HepG2 (cell line): ENCODE measurements around the gene PPP1R16B. TPM values are rescaled to one million over a fixed set of nuclear protein-coding genes. Genes with fewer than 3 reads are reported as not detected.
A peak's percentile ranks its signal among the peaks of the same experiment; 100 is the strongest.

Experiments used
- ATAC-seq: fragments of 200-7000 bp; cut with Tn5 transposase; 3 replicates; pipeline ENCODE4 v1.9.1; 2020; ENCODE audit warnings: mild to moderate bottlenecking, moderate library complexity
- BruUV-seq: library from RNA; stranded (reverse); fragments of 400-500 nt; replicated peaks from 2 replicates; lab custom pipeline; 2021; lab: Mats Ljungman, UMichigan
- CTCF ChIA-PET: fragments of 300-600 bp; formaldehyde crosslinking; extraction: SDS; loops from one replicate; lab custom pipeline; 2021; ENCODE audit warnings: low total read pairs, inconsistent platforms, low intra/inter-chr PET ratio; lab: Yijun Ruan, JAX
- POLR2A ChIA-PET: fragments of 350-600 bp; sonication (Branson Sonifier 250); formaldehyde crosslinking; loops from one replicate; lab custom pipeline; 2020; ENCODE audit warnings: antibody characterized with exemption, inconsistent platforms; lab: Yijun Ruan, JAX
- DNase-seq: peaks from one replicate; pipeline ENCODE4 v3.0.0-alpha.2; 2015; ENCODE audit warnings: low spot score
- FAIRE-seq: peaks from 3 replicates; lab custom pipeline; 2011; peaks lifted over from hg19 to GRCh38; lab: Jason Lieb, UNC
- H2AFZ ChIP-seq: one replicate; pipeline ENCODE4 v1.6.1; 2011; ENCODE audit warnings: low read length, inconsistent platforms
- H3K27ac ChIP-seq: fragments of 300-600 bp; 3 replicates; pipeline ENCODE4 v1.8.0; 2011; ENCODE audit warnings: mixed run types, mild to moderate bottlenecking, mixed read lengths, low read length, inconsistent platforms; ENCODE audit not compliant: insufficient read depth; ENCODE audit errors: extremely low read length
- H3K27me3 ChIP-seq, 2 experiments: fragments of 200-600 bp in 1 of 2; 2 replicates in 1 of 2; 3 replicates in 1 of 2; pipeline versions ENCODE4 v1.6.0 to v1.8.0; 2011; ENCODE audit warnings: low read length in 2 of 2, mild to moderate bottlenecking in 2 of 2, moderate library complexity in 2 of 2, inconsistent platforms in 1 of 2; ENCODE audit not compliant: insufficient read depth in 2 of 2, control insufficient read depth in 1 of 2
- H3K36me3 ChIP-seq, 2 experiments: fragments of 200-600 bp in 1 of 2; replicated peaks in 1 of 2; 2 replicates in 1 of 2; 3 replicates in 1 of 2; pipeline versions ENCODE4 v1.5.1 to v1.8.0; 2011; ENCODE audit warnings: low read length in 2 of 2, inconsistent platforms in 1 of 2; ENCODE audit not compliant: insufficient read depth in 2 of 2, control insufficient read depth in 1 of 2
- H3K4me1 ChIP-seq: 2 replicates; pipeline ENCODE4 v1.5.1; 2012; ENCODE audit warnings: low read length, inconsistent platforms; ENCODE audit not compliant: insufficient read depth
- H3K4me2 ChIP-seq: 2 replicates; pipeline ENCODE4 v1.6.0; 2011; ENCODE audit warnings: low read depth, low read length, inconsistent platforms
- H3K4me3 ChIP-seq, 3 experiments: fragments of 200-600 bp in 1 of 3; sonication (generic), shearing (Covaris generic) in 1 of 3; replicated peaks in 1 of 3; 2 replicates each; pipeline ENCODE4 v1.5.1; 2011 to 2016; ENCODE audit warnings: low read length in 3 of 3, inconsistent platforms in 2 of 3, low read depth in 2 of 3, mild to moderate bottlenecking in 2 of 3, control low read depth in 1 of 3, mixed read lengths in 1 of 3; ENCODE audit not compliant: insufficient read depth in 1 of 3
- H3K79me2 ChIP-seq: one replicate; pipeline ENCODE4 v1.6.1; 2011; ENCODE audit warnings: low read length, inconsistent platforms; ENCODE audit not compliant: insufficient read depth
- H3K9ac ChIP-seq: 2 replicates; pipeline ENCODE4 v1.6.0; 2011; ENCODE audit warnings: mild to moderate bottlenecking, low read depth, low read length, inconsistent platforms; ENCODE audit not compliant: insufficient read depth
- H3K9me3 ChIP-seq: 2 replicates; pipeline ENCODE4 v1.5.1; 2012; ENCODE audit warnings: mild to moderate bottlenecking, low read length
- H4K20me1 ChIP-seq: 2 replicates; pipeline ENCODE4 v1.6.0; 2011; ENCODE audit warnings: inconsistent platforms, mild to moderate bottlenecking, low read length, moderate library complexity; ENCODE audit not compliant: insufficient read depth
- AHR ChIP-seq: IDR thresholded peaks from 2 replicates; pipeline ENCODE4 v1.6.1; 2018; ENCODE audit warnings: missing genetic modification reagents, missing compliant biosample characterization
- GATAD1 ChIP-seq: IDR thresholded peaks from 2 replicates; pipeline ENCODE4 v1.6.1; 2016; ENCODE audit warnings: missing genetic modification reagents, missing compliant biosample characterization
- HNRNPUL1 ChIP-seq: fragments of 200-400 bp; formaldehyde crosslinking; IDR thresholded peaks from 2 replicates; pipeline ENCODE4 v1.6.1; 2017; ENCODE audit warnings: low read depth, mild to moderate bottlenecking, low read length, moderate library complexity
- KDM2A ChIP-seq: sonication (generic); formaldehyde crosslinking; IDR thresholded peaks from 2 replicates; pipeline ENCODE4 v1.4.0; 2020; ENCODE audit warnings: low read depth, missing genetic modification reagents, borderline replicate concordance
- NCOA1 ChIP-seq: sonication (generic); formaldehyde crosslinking; IDR thresholded peaks from 2 replicates; pipeline ENCODE4 v1.9.0; 2021; ENCODE audit warnings: missing genetic modification reagents
- SAP130 ChIP-seq: IDR thresholded peaks from 2 replicates; pipeline ENCODE4 v1.6.1; 2016; ENCODE audit warnings: low read depth
- SMAD9 ChIP-seq: sonication (generic); formaldehyde crosslinking; IDR thresholded peaks from 2 replicates; pipeline ENCODE4 v1.5.1; 2020; ENCODE audit warnings: mild to moderate bottlenecking, missing genetic modification reagents
- ZFY ChIP-seq: sonication (generic); formaldehyde crosslinking; IDR thresholded peaks from 2 replicates; pipeline ENCODE4 v1.4.0; 2020; ENCODE audit warnings: missing genetic modification reagents
- ZNF138 ChIP-seq: sonication (generic); formaldehyde crosslinking; IDR thresholded peaks from 2 replicates; pipeline ENCODE4 v1.5.0; 2020; ENCODE audit warnings: mild to moderate bottlenecking, low read depth, missing genetic modification reagents
- ZNF234 ChIP-seq: sonication (generic); formaldehyde crosslinking; conservative IDR thresholded peaks from 2 replicates; pipeline ENCODE4 v1.5.1; 2020; ENCODE audit warnings: mild to moderate bottlenecking, missing genetic modification reagents
- ZNF260 ChIP-seq: sonication (generic); formaldehyde crosslinking; IDR thresholded peaks from 2 replicates; pipeline ENCODE4 v1.4.0; 2020; ENCODE audit warnings: missing genetic modification reagents, low read depth, mild to moderate bottlenecking, borderline replicate concordance
- ZNF382 ChIP-seq: sonication (generic); formaldehyde crosslinking; IDR thresholded peaks from 2 replicates; pipeline ENCODE4 v1.5.0; 2020; ENCODE audit warnings: missing genetic modification reagents, mild to moderate bottlenecking, borderline replicate concordance
- ZNF777 ChIP-seq: sonication (generic); formaldehyde crosslinking; IDR thresholded peaks from 2 replicates; pipeline ENCODE4 v1.4.0; 2020; ENCODE audit warnings: missing genetic modification reagents
- ZSCAN25 ChIP-seq: sonication (generic); formaldehyde crosslinking; IDR thresholded peaks from 2 replicates; pipeline ENCODE4 v1.8.0; 2022; ENCODE audit warnings: mild to moderate bottlenecking, missing genetic modification reagents
- WGBS: methylation state at CpG from one replicate; pipeline ENCODE4 v1.1.6; 2017; ENCODE audit warnings: low lambda C conversion rate; 5-methylcytosine and 5-hydroxymethylcytosine counted together
- in situ Hi-C: cut with HindIII; loops from 2 replicates; pipeline ENCODE4 v1.10.0; 2017; ENCODE audit warnings: low pct_unique_long_range_greater_than_20kb; ENCODE audit not compliant: extremely low pct_ligation_motif_present
- intact Hi-C: fragments of 100-400 bp; cut with micrococcal nuclease; formaldehyde crosslinking; loops from one replicate; pipeline ENCODE4 v1.10.0; 2022; ENCODE audit not compliant: unreplicated experiment
- polyA plus RNA-seq, 8 experiments: library from polyadenylated mRNA; depleted of rRNA in 3 of 8; stranded (reverse) in 7 of 8; unstranded in 1 of 8; fragments of >200 nt; fragmentation: Illumina TruSeq in 4 of 8; extraction: Trizol in 4 of 8; gene quantifications; 2 replicates each; pipeline versions ENCODE4 v1.2.1 to v1.2.3, GENCODE V29; 2011 to 2016; ENCODE audit warnings: low read depth in 4 of 8, missing spikeins in 1 of 8, mixed read lengths in 1 of 8; ENCODE audit not compliant: insufficient read depth in 1 of 8
- total RNA-seq, 5 experiments: library from RNA; depleted of rRNA; stranded (reverse); fragments of >200 nt; fragmentation: Illumina TruSeq; extraction: Trizol; gene quantifications; 2 replicates each; pipeline ENCODE4 v1.2.3, GENCODE V29; 2016; ENCODE audit warnings: low read depth in 1 of 5
- TF ChIP-seq, protein P1 (sequence below): IDR thresholded peaks from 2 replicates; pipeline ENCODE4 v1.6.1; 2016
- TF ChIP-seq, protein P2 (sequence below): sonication (generic); formaldehyde crosslinking; conservative IDR thresholded peaks from 2 replicates; pipeline ENCODE4 v1.8.0; 2022; ENCODE audit warnings: mild to moderate bottlenecking, moderate library complexity, missing genetic modification reagents
- TF ChIP-seq, protein P3 (sequence below): sonication (generic); formaldehyde crosslinking; IDR thresholded peaks from 2 replicates; pipeline ENCODE4 v1.5.1; 2020; ENCODE audit warnings: mild to moderate bottlenecking, moderate library complexity, missing genetic modification reagents

The PPP1R16B gene
- total and polyA plus RNA-seq, 2 of the 13 experiments (the other 11 are each of a cell fraction or from before 2014, with no cell fraction given), result 0.02 to 0.11 TPM

DNA sequence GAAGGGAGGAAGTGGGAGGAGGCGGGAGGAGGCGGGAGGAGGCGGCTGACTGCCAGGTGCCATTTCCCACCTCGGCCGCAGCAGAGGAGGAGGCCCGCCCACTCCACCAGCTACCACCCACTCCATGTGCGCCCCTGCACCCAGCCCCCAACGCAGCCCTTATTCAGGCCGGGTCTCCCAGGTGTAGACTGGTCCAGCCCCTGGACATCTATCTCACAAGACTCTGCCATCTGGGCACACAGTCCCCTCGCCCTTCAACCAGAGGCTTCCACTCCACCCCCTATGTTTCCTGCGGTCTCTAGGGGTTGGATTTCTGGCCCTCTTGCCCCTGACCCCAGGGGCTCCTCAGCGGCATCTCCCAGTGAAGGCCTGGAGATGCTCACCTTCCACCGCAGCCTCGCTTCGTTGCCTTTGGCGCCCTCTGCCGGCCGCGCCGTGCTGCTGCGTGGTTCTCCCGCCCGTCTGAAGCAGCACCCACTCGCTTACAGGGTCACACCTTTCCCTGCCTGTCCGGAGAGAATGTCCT, 88.1 kb downstream of the PPP1R16B start (continued):
- TF ChIP-seq, protein P1, sequence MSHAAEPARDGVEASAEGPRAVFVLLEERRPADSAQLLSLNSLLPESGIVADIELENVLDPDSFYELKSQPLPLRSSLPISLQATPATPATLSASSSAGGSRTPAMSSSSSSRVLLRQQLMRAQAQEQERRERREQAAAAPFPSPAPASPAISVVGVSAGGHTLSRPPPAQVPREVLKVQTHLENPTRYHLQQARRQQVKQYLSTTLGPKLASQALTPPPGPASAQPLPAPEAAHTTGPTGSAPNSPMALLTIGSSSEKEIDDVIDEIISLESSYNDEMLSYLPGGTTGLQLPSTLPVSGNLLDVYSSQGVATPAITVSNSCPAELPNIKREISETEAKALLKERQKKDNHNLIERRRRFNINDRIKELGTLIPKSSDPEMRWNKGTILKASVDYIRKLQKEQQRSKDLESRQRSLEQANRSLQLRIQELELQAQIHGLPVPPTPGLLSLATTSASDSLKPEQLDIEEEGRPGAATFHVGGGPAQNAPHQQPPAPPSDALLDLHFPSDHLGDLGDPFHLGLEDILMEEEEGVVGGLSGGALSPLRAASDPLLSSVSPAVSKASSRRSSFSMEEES (CRISPR knock-in tag), result 0 out of 2 replicates have a peak, but pooled peaks have one; percentile 17
- TF ChIP-seq ZFY (CRISPR knock-in tag) (peak; percentile 38; the same call in 1 of the 2 replicates), NCOA1 (CRISPR knock-in tag) (no peak)

DNA sequence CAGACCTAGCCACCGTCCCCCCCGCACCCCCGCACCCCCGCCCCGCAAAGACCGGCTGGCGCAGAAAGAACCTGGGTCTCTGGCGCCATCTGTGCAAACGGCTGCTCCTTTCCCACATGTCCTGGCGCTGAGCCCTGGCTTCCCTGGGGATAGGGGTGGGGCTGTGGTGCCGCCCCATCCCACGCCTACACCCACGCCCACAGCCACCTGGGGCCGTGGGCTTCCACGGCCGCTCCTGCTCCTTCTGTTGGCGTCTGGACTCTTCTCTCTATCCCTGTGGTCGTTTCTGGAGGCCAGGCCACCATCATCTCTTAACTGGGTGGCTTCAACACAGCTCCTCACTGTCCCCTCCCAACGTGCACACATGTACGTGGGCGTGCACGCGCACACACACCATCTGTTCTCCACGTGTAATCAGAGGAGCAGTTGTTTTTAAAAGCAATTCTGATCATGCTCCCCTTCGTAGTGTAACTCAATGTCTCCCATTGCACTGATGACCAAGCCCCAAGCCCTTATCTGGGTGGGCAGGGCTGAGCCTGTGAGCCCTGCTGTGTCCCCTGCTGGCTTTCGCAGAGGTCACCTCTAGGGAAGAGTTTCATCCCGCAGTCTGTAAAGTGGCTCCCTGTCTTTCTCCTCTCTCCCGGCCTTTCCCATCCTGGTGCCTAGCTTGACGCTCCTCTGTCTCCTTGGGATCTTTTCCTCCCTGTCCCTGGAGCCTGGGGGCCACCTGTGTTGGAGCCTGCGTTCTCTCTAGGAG, 88.8 kb downstream of the PPP1R16B start:
- 8% methylated on average over 30 of the region's 30 CpGs for WGBS
- H3K4me3 ChIP-seq, result peak overlapping the region in 2 of 3 experiments; percentile 36 to 64; a peak in 4 of 6 replicates
- no TSS peak for BruUV-seq
- no peaks in the 10 kb centered on the region for H4K20me1 ChIP-seq
- H3K9ac ChIP-seq, result no peak overlapping the region
- CTCF ChIA-PET, result interaction anchor here (0.5 to 2.0 kb wide), 8 partner anchors 19 to 257 kb away, joined by 3 to 9 read pairs (median 4); partner anchors contain the start of gene FAM83D
- no peaks in the 10 kb centered on the region for H3K9me3 ChIP-seq
- peaks cover 10% of the 10 kb centered on the region for H3K4me1 ChIP-seq
- H3K27me3 ChIP-seq, result peaks cover 8 to 18% of the 10 kb centered on the region in 2 experiments; a peak in 4 of 5 replicates
- POLR2A ChIA-PET, result interaction anchor here (0.5 to 1.2 kb wide), 2 partner anchors 20 to 68 kb away, joined by 3 to 5 read pairs; partner anchors contain the start of gene DHX35
- FAIRE-seq (no peak), DNase-seq (no peak), ATAC-seq (peak; percentile 76)
- intact Hi-C loops (loop anchor here (1.0 to 10.0 kb wide), 5 partner anchors 19 to 248 kb away; no protein-coding TSS in a partner anchor), in situ Hi-C loops (loop anchor here (5.0 kb wide), 1 partner anchor 247 kb away; no protein-coding TSS in a partner anchor)
- H3K79me2 ChIP-seq, result no peaks in the 10 kb centered on the region
- H3K27ac ChIP-seq, result no peak overlapping the region
- H3K4me2 ChIP-seq, result peak overlapping the region; percentile 78
- H2AFZ ChIP-seq, result no peak overlapping the region
- H3K36me3 ChIP-seq, result no peaks in the 10 kb centered on the region
- no peak for TF ChIP-seq ZNF234 (CRISPR knock-in tag)
- TF ChIP-seq ZNF138 (CRISPR knock-in tag), result 0 out of 2 replicates have a peak, but pooled peaks have one; percentile 7
- TF ChIP-seq, protein P2, sequence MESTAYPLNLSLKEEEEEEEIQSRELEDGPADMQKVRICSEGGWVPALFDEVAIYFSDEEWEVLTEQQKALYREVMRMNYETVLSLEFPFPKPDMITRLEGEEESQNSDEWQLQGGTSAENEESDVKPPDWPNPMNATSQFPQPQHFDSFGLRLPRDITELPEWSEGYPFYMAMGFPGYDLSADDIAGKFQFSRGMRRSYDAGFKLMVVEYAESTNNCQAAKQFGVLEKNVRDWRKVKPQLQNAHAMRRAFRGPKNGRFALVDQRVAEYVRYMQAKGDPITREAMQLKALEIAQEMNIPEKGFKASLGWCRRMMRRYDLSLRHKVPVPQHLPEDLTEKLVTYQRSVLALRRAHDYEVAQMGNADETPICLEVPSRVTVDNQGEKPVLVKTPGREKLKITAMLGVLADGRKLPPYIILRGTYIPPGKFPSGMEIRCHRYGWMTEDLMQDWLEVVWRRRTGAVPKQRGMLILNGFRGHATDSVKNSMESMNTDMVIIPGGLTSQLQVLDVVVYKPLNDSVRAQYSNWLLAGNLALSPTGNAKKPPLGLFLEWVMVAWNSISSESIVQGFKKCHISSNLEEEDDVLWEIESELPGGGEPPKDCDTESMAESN (CRISPR knock-in tag), result no peak
- TF ChIP-seq ZSCAN25 (CRISPR knock-in tag), result peak; percentile 63; the same call in 1 of the 2 replicates
- peak; percentile 2; the same call in 1 of the 2 replicates for TF ChIP-seq SAP130 (CRISPR knock-in tag)
- no peak for TF ChIP-seq KDM2A (CRISPR knock-in tag)
- no peak for TF ChIP-seq HNRNPUL1
- peak; percentile 12; the same call in 1 of the 2 replicates for TF ChIP-seq AHR (CRISPR knock-in tag)
- TF ChIP-seq SMAD9, result no peak
- 0 out of 2 replicates have a peak, but pooled peaks have one; percentile 1 for TF ChIP-seq ZNF777 (CRISPR knock-in tag)
- TF ChIP-seq ZNF382, result no peak
- TF ChIP-seq, protein P3, sequence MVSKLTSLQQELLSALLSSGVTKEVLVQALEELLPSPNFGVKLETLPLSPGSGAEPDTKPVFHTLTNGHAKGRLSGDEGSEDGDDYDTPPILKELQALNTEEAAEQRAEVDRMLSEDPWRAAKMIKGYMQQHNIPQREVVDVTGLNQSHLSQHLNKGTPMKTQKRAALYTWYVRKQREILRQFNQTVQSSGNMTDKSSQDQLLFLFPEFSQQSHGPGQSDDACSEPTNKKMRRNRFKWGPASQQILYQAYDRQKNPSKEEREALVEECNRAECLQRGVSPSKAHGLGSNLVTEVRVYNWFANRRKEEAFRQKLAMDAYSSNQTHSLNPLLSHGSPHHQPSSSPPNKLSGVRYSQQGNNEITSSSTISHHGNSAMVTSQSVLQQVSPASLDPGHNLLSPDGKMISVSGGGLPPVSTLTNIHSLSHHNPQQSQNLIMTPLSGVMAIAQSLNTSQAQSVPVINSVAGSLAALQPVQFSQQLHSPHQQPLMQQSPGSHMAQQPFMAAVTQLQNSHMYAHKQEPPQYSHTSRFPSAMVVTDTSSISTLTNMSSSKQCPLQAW (CRISPR knock-in tag), result 0 out of 2 replicates have a peak, but pooled peaks have one; percentile 18
- TF ChIP-seq GATAD1 (CRISPR knock-in tag), result 0 out of 2 replicates have a peak, but pooled peaks have one; percentile 7
- no peak for TF ChIP-seq ZNF260
